ENCODE measurements around the gene IHH.
A peak's percentile ranks its signal among the peaks of the same experiment; 100 is the strongest.

IHH gene

DNA sequence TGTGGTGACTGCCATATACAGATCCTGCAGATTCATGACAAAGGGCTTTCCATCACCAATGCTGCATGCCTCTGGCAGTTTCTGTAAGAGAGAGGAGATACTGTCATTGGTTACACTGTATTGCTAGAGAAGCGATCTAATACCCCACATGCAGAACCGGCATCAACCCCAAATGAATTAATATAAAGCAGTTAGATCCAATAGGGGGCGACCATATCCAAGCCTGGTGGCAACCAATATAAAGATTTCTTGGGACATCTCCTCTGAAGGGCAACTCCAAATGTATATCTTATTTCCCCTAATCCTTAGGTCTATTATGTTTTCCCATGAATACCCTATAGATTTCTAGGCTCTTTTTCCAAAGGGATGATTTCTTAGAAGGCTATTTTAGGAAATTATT, 17.4 kb upstream of the IHH start:
- no peak for DNase-seq (ENCODE audit: low read depth, low spot score)
- no peak overlapping the region for H3K27ac ChIP-seq

DNA sequence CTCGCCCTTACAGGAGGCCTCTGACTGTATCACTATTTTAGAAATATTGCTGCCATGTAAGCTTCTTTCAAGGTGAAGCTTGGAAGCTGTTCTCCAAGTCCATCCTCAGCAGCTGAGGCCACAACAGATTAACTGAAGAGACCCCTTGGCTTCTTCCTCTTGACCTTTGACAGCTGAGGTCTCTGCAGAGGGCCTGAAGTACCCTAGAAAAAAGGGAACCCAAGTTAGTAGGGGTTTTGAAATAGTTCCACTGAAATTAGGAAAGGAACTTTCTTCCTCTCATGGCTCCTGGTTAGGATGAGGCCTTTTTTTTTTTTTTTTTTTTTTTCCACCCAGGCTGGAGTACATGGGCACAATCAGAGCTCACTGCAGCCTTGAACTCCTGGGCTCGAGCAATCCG, 15.5 kb upstream of the IHH start:
- no peak for DNase-seq (ENCODE audit: low read depth, low spot score)
- no peak overlapping the region for H3K27ac ChIP-seq

DNA sequence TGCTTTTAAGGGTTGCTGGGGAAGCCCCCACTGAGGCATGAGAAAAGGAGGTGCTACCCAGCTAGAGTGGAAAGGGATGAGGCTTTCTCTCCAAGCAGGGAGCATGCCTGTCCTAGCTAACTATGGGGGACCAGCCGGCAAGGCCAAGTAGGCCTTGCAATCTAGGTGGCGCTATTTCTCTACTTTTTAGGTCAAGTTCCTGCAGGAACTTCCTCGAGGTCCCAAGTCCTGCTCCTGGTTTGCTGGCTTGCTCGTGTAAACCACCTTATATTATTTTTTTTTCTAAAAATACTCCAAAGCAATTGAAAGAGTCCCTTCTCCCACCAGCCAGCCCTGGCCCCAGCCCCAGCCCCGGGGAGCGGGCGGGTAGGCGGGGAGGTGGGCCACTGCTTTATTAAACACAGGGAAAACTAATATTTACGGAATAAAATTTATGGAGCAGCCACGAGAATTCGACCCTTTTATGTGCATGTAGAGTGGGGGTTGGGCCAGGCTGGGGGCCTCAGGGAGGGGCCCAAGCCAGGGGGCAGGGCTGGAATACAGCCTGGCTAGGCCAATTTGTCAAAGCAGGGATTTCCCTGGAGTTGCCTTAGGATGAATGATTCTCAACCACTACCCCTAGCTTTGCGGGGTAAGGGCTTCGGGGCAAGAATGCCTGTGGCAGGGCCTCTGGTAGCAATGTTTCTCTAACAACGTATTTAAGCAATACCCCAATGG, 12.8 kb upstream of the IHH start:
- no peak overlapping the region for H3K27ac ChIP-seq
- peak; percentile 16 for DNase-seq (ENCODE audit: low read depth, low spot score)

DNA sequence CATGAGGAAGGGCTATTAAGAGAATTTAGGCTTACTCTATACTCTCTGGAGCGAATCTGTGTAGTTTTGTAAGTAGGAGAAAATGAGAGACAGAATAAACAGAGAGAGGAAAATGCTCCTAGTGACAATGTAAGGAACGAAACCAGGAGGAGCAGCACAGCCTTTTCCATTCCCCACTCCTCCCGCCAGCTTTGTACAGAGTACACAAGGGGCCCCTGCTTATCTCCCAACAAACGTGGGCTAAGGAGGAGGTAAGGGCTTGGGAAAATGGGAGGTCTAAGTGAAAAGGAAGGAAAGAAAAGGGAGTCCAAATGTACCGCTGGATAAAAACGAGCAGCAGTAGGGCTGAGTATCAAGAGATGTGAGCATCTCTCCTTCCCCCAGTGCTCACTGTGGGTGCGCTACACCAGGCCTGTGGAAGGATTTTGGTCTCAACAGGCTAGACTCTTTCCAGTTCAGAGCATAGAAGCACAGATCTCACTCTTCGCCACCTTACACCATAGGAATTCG, 12.1 kb upstream of the IHH start:
- no peak overlapping the region for H3K27ac ChIP-seq
- no peak for DNase-seq (ENCODE audit: low read depth, low spot score)

DNA sequence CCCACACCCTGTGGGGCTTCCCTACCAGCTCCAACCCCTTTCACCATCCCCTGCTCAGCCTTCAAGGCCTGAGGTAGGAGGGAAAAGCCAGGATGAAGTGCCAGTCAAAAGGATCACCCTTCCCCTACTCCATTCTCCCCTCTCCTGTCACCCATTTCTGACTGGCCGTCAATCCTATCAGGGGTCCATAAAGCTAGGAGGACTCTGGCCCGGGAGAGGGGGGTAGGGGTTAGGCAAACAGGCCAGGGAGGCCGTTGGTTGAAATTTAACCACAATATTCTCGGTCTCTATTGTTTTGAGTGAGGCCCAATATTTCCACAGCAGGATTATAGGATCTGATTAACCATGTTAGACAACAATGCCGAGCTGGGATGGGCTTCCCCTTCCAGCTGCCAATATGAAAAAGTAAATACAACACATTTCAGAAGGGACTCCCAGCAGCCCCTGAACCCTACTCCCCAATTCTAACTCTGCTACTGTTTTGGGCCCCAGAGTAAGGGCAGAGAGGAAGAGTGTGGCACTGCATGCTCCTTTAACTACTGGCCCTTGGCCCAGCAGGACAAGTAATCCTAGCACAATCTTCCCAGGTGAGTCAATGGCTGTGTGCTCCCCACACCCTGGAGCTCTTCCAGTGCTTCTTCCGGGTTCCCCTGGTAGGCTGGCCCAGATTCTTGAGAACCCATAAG, 10.6 kb upstream of the IHH start:
- H3K27ac ChIP-seq, result no peak overlapping the region
- peak; percentile 39 for DNase-seq (ENCODE audit: low read depth, low spot score)

DNA sequence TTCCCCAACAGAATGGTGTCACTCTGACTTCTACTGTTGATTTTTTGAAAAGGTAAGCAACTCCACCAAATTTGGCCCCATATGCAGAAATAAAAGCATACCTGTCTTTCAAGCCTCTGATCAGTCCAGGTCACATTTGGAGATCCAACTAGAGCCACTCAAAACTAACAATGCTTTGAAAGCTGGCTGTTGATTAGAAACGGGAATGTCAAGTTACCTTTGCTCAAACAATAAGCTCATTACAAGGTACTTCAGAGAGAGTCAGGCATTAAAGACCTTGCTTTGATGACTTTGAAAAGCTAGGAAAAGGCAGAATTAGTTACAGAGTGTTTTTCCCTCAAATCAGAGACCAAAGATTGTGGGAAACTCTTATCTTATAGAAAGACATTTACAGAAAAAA, 4.8 kb upstream of the IHH start:
- no peak overlapping the region for H3K27ac ChIP-seq

DNA sequence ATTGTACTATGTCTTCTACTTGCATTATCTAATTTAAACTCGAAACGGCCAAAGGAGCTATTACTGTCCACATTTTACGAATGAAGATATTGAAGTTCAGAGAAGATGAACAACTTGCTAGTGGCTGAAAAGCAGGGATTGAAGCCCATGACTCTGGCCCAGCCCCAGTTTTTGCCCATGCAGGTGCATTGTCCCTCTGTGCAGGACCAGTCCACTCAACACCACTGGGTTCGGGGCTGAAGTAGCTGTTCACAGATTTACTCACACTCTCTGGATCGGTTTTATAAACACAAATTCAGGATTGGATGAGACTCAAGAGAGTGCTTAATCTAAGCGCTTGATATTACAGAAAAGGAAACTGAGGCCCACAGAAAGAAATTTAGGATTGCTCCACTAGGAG, 1.4 kb upstream of the IHH start:
- no peak for DNase-seq (ENCODE audit: low read depth, low spot score)
- H3K27ac ChIP-seq, result no peak overlapping the region

More for the DNA sequence above, 4.8 kb upstream of the IHH start:
- DNase-seq (ENCODE audit: low read depth, low spot score), result no peak

DNA sequence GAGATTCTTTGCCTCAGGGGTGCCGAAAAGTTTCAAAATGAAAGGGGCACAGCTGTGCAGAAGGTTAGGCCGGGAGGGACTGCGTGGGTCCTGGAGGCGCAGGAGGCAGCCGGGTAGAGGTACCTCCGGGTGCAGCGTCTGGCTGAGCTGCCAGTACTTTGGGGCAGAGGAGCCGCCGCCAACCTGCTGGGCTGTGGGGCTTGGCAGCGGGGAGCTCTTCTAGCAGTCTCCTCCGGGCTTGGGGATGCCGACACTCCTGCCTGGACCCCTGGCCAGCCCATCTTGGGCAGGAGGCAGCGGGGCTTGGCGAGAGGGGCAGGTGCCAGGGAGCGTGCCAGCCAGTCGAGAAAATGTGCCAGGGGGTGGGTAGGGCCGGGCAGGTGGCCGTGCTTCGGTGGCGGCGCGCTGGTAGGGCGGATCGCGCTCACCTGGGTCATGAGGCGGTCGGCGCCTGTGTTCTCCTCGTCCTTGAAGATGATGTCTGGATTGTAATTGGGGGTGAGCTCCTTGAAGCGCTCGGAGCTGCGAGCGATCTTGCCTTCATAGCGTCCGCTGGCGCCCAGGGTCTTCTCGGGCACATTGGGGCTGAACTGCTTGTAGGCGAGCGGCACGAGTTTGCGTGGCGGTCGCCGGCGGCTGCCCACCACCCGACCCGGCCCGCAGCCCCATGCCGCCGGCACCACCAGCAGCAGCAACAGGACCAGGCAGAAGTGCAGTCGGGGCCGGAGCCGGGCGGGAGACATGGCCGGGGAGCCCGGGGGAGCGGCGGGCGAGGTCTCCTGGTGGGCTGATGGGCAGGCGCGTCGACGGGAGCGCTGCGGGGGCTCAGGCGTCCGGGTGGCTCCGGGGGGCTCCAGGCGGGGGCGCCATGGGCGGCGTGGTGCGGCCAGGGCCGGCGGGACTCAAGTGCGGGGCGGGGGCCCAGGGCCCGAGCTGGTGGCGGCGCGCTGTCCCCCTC, 717 bp downstream of the IHH start:
- H3K27ac ChIP-seq, result no peak overlapping the region
- no peak for DNase-seq (ENCODE audit: low read depth, low spot score)

DNA sequence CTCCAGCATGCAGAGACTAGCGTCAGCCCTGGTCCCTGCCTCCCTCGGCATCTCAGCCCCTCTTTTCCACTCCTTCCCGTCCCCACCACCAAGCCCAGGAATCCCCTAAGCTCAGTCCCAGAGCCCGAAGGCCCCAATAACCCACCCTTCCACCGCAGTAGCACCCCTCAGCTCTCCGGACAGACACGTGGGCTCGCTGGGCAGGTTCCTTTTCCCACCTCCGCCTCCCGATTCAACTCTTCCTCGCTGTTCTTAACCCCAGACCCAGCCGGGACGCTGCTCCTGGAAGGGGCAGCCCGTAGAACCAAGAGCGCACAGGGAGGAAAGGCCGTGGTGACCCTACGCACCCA, 1.4 kb downstream of the IHH start:
- no peak overlapping the region for H3K27ac ChIP-seq
- no peak for DNase-seq (ENCODE audit: low read depth, low spot score)

DNA sequence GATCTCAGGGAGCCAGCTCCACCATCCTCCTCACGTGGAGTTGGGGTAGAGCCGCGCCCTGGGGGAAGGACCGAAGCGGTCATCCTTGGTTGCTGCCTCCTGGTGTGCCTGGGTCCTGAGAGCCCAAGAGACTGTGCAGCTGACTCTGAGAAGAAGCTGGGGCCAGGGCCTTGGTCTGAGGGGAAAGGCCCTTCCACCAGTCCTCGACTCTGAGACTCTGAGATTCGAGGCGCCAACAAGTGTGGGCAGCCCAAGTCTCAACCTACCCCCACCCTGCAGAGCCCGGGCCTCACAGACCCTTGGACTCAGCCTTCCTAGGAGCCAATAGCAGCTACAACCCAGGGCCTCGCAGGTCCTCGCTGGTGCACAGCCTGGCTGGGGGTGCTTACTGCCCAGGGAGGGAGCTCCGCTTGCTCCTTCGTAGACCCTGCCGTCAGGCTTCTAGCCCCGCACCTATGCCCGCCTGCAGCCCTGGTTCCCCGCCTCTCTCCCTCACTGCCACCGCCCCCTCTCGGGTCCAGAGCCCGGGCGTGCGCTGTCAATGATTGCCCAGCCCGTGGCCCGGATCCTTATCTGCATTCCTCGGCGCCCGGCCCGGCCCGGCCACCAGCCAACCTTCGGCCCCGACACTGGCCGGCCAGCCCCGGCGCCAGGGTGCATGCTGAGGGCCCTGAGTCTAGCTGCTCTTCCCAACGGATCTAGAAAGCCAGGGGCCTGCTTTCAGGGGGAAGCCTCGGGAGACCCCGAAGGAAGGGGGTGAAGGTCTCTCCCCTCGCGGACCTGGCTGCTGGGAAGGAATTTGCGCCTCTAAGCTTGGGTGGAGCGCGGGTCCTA, 2.0 kb downstream of the IHH start:
- no peak overlapping the region for H3K27ac ChIP-seq
- DNase-seq (ENCODE audit: low read depth, low spot score), result no peak

DNA sequence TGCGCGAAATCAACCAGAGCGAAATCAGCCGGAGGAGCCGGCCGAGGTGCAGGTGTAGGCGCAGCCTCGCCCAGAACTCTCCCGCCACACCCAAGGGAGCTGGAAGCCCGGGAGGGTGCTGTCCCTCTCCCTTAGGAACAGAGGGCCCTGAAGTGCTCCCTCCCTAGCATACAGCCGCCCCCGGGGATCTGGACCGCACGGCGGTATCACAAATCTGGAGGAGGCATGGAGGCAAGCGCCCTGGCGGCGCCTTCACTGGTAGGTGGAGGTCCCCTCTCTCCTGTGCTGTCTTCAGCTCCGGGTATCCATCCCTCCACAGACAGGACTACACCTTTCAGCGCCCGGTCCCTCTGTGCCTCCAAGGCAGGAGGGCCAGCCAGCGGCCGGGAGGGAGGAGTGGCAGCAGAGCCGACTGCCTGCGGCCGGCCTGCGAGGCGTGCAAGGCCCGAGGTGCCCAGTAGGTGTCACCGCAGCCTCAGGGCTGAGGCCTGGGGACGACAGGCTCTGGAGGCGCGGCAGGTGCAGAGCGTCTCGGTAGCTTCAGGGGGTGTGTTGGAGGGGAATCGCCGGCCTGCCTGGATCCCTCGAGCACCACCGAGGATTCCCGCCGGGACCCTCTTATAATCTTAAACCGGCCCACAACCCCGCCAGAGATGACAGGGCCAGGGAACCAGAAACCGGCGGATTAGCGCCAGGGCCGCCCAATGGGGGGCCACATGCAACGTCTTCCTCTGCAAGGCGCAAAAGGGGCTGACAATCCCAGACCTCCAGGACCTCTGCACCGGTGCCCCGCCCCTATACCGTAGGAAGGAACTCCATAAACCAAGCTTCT, 2.8 kb downstream of the IHH start:
- no peak for DNase-seq (ENCODE audit: low read depth, low spot score)
- H3K27ac ChIP-seq, result no peak overlapping the region

DNA sequence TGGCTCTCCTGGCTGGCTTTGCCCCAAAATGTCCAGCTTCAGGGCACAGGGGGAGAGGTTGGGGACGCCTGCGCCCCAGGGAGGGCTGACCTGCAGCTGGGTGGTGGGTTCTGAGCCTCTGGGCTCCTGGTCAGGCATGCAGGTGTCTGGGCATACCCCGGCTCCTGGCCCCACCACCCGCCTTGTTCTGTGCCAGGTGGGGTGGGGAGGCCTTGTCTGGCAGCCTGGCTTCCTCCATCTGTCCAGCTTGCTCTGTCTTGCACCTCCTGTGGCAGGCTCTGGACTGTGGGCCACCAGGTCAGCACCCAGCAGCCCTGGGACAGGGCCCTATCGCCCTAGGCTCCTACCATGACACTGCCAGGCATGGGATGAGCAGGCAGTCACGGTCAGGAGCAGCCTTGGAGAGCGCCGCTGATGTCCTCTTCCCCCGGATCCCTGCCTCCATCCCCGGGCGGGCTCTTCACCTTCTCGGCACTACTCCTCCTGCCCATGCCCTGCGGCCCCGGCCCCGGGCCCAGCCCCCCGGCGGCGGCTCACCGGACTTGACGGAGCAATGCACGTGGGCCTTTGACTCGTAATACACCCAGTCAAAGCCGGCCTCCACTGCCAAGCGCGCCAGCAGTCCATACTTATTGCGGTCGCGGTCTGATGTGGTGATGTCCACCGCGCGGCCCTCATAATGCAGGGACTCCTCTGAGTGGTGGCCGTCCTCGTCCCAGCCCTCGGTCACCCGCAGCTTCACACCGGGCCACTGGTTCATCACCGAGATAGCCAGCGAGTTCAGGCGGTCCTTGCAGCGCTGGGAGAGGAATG, 3.6 kb downstream of the IHH start:
- no peak for DNase-seq (ENCODE audit: low read depth, low spot score)

DNA sequence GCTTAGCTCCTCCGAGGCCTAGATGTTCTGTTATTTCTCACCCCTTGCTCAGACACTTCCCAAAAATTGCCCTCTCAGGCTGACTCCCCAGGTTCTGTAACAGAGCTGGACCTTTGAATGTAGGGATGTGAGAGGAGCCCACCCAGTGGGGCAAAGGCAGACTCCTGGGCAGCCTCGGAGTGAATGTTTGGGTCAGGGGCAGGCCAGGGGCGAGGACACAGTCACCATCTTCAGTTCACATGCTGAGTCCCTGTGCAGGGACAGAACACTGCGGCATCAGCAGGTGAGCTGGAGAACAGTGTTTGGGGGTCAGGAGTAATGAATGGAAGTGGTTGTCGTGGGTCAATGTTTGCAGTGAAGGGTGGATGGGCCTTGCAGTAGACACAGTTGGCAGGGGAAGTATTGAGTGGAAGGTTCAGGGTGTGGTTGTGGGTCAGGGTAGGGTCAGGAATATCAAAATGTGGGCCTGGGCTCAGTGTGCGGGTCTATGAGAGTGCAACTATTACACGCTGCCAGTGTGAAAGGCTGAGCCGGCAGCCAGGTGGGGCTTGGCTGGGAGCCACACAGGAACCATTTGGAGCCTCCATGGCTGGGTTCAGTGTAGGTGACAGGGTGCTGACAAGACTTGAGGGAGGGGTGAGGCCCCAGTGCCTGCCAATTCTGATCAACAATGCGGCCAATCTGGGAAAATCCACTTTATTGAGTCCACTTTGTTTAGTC, 4.4 kb downstream of the IHH start:
- no peak overlapping the region for H3K27ac ChIP-seq
- no peak for DNase-seq (ENCODE audit: low read depth, low spot score)

More for the DNA sequence above, 3.6 kb downstream of the IHH start:
- no peak overlapping the region for H3K27ac ChIP-seq

DNA sequence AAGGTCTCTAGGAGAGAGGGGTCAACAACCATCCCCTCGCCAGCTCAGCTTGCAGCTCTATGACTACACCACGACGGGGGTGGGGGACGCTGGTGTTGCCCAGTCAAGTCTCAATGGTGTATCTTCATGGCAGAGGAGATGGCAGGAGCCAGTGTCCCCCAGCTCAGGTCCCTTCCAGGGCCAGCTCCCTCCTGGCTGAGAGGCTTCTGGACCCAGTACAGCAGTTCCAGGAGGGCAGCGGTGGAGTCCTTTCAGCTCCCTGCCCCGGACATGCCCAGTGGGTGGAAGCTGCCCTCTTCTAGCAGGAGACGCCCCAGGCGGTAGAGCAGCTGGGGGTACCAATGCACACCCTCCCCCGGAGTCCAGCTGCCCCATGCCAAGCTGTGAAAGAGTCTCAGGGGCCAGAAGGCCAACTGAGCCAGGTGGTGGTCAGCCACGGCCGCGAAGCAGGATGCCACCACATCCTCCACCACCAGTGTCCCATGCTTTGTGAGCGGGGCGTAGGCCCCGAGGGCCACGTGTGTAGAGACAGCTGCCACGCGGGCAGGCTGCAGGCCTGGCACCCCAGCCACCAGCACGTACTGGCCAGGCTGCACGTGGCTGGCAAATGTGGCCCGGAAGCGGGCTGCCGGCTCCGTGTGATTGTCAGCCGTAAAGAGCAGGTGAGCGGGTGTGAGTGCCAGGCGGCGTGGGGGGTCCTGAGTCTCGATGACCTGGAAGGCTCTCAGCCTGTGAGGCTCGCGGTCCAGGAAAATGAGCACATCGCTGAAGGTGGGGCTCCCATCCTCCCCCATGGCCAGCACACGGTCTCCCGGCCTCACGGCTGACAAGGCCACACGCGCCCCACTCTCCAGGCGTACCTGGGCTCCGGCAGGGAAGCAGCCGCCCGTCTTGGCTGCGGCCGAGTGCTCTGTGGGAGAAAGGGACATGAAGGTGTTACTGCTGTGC, 5.5 kb downstream of the IHH start:
- H3K27ac ChIP-seq, result no peak overlapping the region
- DNase-seq (ENCODE audit: low read depth, low spot score), result no peak

DNA sequence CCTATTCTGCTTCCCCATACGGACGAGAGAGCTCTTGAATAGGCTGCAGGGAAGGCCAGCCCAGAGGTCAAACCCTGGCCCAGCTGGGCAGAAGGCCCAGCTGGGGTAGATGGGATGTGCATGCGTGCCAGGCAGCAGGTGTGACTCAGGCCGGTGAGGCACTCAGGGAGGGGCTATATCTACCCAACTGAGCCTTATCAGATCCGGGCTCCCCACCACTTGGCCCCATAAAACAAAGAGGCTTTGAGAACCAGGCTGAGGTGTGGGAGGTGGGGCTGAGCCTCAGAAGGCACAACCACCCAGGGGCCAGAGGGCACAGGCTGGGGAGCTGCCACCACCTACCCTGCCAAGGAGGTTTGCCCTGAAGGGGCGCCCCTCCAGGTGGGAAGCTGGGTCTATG, 11.4 kb downstream of the IHH start:
- DNase-seq (ENCODE audit: low read depth, low spot score), result no peak
- no peak overlapping the region for H3K27ac ChIP-seq

DNA sequence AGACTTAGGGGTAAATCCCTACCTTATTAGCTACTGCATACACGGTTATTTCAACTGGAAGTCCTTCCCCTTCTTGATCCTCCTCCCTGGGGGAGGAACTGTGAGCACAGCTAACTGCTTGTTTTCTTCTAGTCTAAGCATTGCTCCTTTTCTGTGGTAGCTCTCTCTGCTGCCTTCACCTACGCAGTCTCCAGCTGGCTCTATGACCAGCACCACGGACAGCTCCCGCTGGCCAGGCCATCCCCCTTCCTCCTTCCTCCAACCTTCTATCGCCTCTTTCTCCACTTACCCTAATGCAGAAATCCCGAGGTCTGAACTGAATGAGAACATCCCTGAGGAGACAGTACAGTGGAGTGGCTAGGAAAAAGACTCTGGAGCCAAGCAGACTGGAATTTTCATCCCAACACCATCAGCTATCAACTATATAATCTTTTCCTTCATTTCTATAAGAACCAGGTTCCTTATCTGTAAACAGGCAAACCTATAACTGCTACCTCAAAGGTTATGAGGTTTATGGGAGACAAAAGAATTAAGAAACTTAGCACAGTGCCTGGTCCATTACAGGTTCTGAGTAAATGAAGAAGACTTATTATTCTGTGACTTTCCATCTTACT, 14.7 kb downstream of the IHH start:
- DNase-seq (ENCODE audit: low read depth, low spot score), result no peak
- H3K27ac ChIP-seq, result no peak overlapping the region

All from epithelial cell of prostate (primary cell).